Activated T-cell treated with anti-CD3 and anti-CD28 coated beads, Interleukin-2, amount 50 U/mL, for 72 hours (primary cell): ENCODE measurements around the gene ELK3. TPM values are rescaled to one million over a fixed set of nuclear protein-coding genes. Genes with fewer than 3 reads are reported as not detected.
A peak's percentile ranks its signal among the peaks of the same experiment; 100 is the strongest.

Source experiments
- ATAC-seq, 2 donors: fragments of 150-1000 bp; cut with Tn5 transposase; replicated peaks in 1 of 2; 2 replicates each; pipeline ENCODE4 v1.10.0; 2021; ENCODE audit warnings: moderate library complexity in 2 of 2, mild to moderate bottlenecking in 1 of 2
- DNase-seq, 2 donors: peaks; one replicate each; pipeline ENCODE4 v3.0.0; 2021 to 2022; ENCODE audit warnings: mixed read lengths in 1 of 2
- H3K27ac Mint-ChIP-seq: one replicate; pipeline ENCODE4 v1.8.0; 2022; ENCODE audit warnings: mild to moderate bottlenecking, moderate library complexity, mixed read lengths
- H3K27me3 Mint-ChIP-seq: one replicate; pipeline ENCODE4 v1.8.0; 2022; ENCODE audit warnings: low read depth, mixed read lengths
- H3K36me3 Mint-ChIP-seq, 2 donors: one replicate each; pipeline ENCODE4 v1.8.0; 2022; ENCODE audit warnings: mixed read lengths in 2 of 2, mild to moderate bottlenecking in 1 of 2; ENCODE audit not compliant: insufficient read depth in 2 of 2
- H3K4me1 Mint-ChIP-seq: one replicate; pipeline ENCODE4 v1.8.0; 2022; ENCODE audit warnings: low read depth, mixed read lengths
- H3K4me3 Mint-ChIP-seq, 2 donors: one replicate each; pipeline ENCODE4 v1.8.0; 2022; ENCODE audit warnings: mild to moderate bottlenecking in 2 of 2, mixed read lengths in 2 of 2, moderate library complexity in 2 of 2
- H3K9me3 Mint-ChIP-seq, 2 donors: one replicate each; pipeline ENCODE4 v1.8.0; 2022; ENCODE audit warnings: mixed read lengths in 2 of 2
- total RNA-seq, 2 donors: library from RNA; stranded (reverse); gene quantifications; one replicate each; pipeline ENCODE4 v1.2.3, GENCODE V29; 2022

Gene ELK3
- total RNA-seq, 2 donors from 2014 or later = 31.2 to 34.9 TPM

DNA sequence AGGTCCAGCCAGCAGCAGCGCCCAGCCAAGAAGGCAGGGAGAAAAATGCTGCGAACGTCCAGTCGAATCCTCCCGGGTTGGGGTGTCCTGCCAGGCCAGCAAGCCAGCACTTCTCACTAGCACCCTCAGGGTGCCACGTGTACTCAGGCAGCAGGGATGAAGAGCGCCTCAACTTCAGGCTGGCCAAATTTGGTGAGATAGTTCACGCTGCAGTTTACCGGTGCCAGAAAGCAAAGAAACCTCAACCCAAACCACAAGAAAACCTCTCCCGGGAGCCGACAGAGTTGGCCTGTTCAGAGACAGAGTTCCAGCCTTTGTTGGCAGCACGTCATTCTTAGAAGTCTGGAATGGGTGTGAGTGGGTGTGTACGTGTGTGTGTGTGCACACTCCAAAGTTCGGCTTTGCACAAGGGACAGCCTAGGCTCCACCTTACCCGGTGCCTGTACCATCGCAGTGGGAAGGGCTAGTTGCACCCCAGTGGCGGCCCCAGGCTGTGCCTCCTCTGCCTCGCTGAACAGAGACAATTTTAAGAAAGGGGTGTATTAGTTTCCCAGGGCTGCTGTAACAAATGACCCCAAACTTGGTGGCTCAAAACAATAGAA is 42.1 kb downstream of the ELK3 start:
- Mint-ChIP-seq H3K27ac (peak overlapping the region; percentile 59), H3K4me1 (peaks cover 61% of the 10 kb centered on the region), H3K36me3 (peaks cover 4 to 22% of the 10 kb centered on the region in 2 donors), H3K9me3 (no peaks in the 10 kb centered on the region), H3K4me3 (peak overlapping the region; percentile 49 to 64), H3K27me3 (no peaks in the 10 kb centered on the region)
- DNase-seq (no peak), ATAC-seq (peak; percentile 20 to 31)

DNA sequence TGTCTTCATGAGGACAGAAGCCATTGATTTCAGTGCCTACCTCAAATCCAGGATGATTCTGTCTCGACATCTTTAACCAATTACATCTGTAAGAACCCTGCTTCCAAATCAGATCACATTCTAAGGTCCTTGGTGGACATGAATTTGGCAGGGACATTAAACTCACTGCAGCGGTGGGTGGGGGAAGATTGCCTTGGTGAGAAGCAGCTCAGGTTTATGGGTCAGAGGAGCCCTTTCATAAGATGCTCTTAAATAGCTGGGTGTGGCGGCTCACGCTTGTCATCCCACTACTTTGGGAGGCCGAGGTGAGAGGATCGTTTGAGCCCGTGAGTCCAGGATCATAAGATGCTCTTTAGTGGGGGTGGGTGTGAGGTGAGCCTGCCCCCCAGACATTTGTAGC is 42.9 kb downstream of the ELK3 start:
- Mint-ChIP-seq H3K27ac (peak overlapping the region; percentile 55), H3K36me3 (peaks cover 4 to 19% of the 10 kb centered on the region in 2 donors)

DNA sequence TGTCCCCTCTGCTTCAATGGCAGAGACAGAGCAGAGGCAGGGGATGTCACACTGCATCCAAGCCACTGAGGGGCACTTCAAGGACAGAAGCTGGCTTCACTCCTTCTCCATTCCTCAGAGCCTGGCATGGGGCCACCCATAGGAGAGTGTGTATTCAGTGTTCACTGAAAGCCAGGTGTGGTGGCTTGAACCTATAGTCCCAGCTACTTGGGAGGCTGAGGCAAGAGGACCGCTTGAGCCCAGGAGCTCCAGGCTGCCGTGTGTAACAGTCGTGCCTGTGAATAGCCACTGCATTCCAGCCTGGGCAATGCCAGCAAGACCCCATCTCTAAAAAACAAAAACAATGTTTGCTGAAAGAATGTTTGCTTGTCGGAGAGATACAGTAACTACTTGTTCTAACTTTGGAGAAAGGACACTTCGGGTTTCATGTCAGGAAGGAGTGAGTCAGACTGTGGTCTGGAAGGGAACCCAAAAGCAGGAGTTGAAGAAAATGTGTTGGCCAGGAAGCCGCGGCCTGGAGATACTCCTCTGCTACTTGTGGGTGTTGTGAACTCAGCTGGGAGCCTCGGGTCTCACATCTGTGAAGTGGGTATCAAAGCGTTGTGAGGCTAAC is 43.4 kb downstream of the ELK3 start:
- peaks cover 4 to 19% of the 10 kb centered on the region in 2 donors for H3K36me3 Mint-ChIP-seq
- ATAC-seq = peak; percentile 64 to 69
- H3K9me3 Mint-ChIP-seq = no peaks in the 10 kb centered on the region

More for the DNA sequence above, 42.9 kb downstream of the ELK3 start:
- no peaks in the 10 kb centered on the region for H3K27me3 Mint-ChIP-seq
- no peaks in the 10 kb centered on the region for H3K9me3 Mint-ChIP-seq
- DNase-seq = no peak
- H3K4me3 Mint-ChIP-seq = peak overlapping the region; percentile 15 to 57
- peaks cover 68% of the 10 kb centered on the region for H3K4me1 Mint-ChIP-seq
- ATAC-seq = peak in 1 of 2 donors; percentile 6

DNA sequence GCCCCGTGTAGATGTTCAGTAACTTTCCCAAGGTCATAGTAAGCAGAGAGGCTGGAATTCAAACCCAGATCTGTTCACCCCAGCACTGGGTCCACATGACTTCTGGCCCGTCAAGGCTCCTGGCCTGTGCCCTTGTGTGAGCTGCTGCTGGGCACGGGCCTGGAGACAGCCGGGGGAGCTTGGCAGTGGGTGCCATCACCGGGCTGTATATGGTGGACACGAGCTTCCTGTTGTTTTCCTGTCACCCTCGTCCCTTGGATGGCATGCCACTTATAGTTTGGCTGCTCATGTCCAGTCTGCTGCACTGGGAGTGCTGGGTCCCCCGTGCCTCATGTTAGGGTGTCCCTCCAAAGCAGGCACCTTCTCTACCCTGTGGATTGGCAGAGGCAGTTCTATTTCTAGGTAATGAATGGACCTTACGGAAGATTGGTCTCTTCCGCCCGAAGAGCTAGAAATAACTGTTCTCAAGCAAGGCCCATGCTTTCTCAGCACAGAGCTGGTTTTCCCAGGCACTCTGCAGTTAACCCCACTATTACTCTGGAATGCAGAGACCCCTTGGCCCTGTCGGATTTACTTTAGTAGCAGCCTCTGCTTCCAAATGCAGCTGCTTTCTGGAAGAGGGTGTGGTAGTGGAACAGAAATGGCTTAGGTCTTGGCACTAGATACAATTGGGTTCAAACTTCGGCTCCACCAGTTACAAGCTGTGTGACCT is 44.3 kb downstream of the ELK3 start:
- no peaks in the 10 kb centered on the region for H3K27me3 Mint-ChIP-seq
- ATAC-seq (no peak), DNase-seq (no peak)
- peaks cover 81% of the 10 kb centered on the region for H3K4me1 Mint-ChIP-seq
- peaks cover 4 to 19% of the 10 kb centered on the region in 2 donors for H3K36me3 Mint-ChIP-seq
- H3K9me3 Mint-ChIP-seq = no peaks in the 10 kb centered on the region
- peak overlapping the region in 1 of 2 donors; percentile 15 for H3K4me3 Mint-ChIP-seq
- H3K27ac Mint-ChIP-seq = no peak overlapping the region

More for the DNA sequence above, 43.4 kb downstream of the ELK3 start:
- peak overlapping the region; percentile 15 to 57 for H3K4me3 Mint-ChIP-seq
- H3K4me1 Mint-ChIP-seq = peaks cover 73% of the 10 kb centered on the region
- H3K27ac Mint-ChIP-seq = peak overlapping the region; percentile 62
- DNase-seq = peak; percentile 47 to 56
- no peaks in the 10 kb centered on the region for H3K27me3 Mint-ChIP-seq

DNA sequence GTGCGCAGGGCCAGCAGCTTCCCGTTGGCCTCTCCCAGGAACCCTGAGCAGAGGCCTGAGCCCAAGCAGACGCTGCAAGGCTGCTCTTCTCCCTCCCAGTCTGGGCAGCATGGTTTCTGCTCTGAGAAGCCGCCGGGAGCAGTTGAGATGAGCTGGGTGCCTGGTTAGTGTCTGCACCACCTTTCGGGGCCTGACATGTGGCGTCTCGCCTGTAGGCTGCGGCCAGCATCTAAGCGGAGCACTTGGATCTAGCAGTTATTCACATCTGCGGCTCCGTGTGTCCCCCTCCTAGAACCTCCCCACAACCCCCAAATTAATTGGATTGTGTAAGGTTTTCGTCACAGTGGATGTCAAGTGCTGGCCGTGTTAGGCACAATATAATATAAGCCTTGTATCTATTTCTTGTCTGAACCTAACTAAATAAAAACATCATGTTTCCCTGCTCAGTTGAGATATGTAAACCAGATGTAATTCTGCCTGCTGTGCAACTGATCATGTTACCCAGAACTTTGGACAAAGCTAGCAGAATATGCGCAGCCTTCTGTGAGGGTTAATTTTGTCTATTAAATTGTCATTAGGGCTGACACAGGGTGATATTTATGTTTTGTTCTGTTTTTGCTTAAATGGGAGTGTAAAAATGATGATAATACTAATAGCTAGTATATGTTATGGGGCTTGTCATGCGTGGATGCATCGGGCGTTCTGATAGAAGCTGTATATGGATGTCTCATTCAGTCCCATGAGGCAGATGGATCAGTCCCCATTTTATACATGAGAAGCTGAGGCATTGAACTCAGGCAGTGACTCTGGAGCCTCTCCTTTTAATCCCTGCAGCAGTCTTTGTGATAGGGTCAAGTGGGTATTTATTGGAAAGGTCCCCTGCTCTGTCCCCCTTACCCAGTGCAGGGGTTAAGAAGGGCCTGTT is 45.8 kb downstream of the ELK3 start:
- ATAC-seq = no peak
- no peak for DNase-seq
- no peak overlapping the region for H3K4me3 Mint-ChIP-seq
- no peaks in the 10 kb centered on the region for H3K9me3 Mint-ChIP-seq
- peak overlapping the region; percentile 58 for H3K27ac Mint-ChIP-seq
- H3K27me3 Mint-ChIP-seq = no peaks in the 10 kb centered on the region
- peaks cover 4 to 16% of the 10 kb centered on the region in 2 donors for H3K36me3 Mint-ChIP-seq
- H3K4me1 Mint-ChIP-seq = peaks cover 74% of the 10 kb centered on the region

DNA sequence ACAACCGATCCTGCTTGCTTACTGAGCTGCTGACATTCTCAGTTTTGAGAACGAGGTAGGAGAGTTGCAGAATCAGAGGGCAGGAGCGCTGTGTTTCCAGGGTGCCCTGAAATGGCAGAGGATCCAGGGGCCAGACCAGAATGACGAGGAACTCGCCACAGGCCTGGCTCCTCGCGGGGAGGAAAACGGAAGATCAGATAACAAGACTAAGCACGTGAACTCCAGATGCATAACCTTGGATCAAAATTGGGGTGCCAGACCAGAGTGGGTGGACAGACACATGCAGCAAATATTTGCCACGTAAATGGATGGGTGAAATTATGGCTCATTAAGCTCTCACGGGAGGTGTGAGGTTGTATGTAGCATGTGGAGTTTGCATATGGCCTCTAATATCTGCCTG is 46.5 kb downstream of the ELK3 start:
- Mint-ChIP-seq H3K4me1 (peaks cover 67% of the 10 kb centered on the region), H3K9me3 (no peaks in the 10 kb centered on the region), H3K27me3 (no peaks in the 10 kb centered on the region), H3K4me3 (no peak overlapping the region), H3K27ac (peak overlapping the region; percentile 58), H3K36me3 (peaks cover 4 to 11% of the 10 kb centered on the region in 2 donors)
- DNase-seq = no peak
- ATAC-seq = no peak

DNA sequence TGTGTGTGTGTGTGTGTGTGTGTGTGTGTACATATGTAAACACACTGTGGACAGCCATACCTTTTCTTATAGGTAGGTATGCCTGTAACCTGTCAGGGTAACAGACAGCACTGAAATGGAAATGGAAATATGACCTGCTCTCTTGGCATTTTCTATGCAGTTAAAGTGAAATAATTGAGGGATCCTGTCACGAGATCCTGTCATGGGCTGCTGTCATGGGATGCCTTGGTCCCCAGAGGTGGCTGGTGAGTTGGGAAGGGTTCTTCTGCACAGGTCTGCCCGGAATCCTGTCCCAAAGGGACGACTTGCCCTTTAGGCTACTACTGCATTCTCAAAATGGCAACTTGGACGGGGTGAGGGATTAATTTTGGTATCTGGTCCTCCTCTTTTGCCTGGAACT is 47.3 kb downstream of the ELK3 start:
- Mint-ChIP-seq H3K36me3 (peaks cover 2 to 6% of the 10 kb centered on the region in 2 donors), H3K4me1 (peaks cover 61% of the 10 kb centered on the region), H3K27ac (peak overlapping the region; percentile 83), H3K27me3 (no peaks in the 10 kb centered on the region), H3K9me3 (no peaks in the 10 kb centered on the region), H3K4me3 (peak overlapping the region in 1 of 2 donors; percentile 74)
- DNase-seq (no peak), ATAC-seq (no peak)

DNA sequence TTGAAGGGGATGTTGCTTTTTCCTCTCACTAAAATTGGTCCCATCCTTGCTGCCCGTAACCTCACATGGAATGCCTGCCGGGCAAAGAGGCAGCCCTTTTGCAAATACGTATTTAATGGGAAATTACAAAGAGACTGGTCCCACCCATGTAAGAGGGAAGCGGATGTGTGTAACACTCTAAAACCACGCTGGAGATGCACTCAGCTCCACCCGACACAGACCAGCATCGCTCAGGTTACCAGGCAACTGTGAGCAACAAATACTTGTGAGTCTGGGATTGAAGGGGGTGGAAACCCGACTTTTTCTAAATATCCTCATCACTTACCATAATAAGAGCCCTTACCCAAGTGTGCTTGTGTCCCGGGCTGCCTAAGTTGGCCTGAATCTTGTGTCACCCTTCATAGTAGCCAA is 47.7 kb downstream of the ELK3 start:
- H3K4me1 Mint-ChIP-seq = peaks cover 61% of the 10 kb centered on the region
- peaks cover 1 to 8% of the 10 kb centered on the region in 2 donors for H3K36me3 Mint-ChIP-seq
- ATAC-seq (peak; percentile 59 to 88), DNase-seq (peak; percentile 31 to 50)
- peak overlapping the region in 1 of 2 donors; percentile 74 for H3K4me3 Mint-ChIP-seq
- H3K27ac Mint-ChIP-seq = peak overlapping the region; percentile 83
- H3K27me3 Mint-ChIP-seq = no peaks in the 10 kb centered on the region
- H3K9me3 Mint-ChIP-seq = no peaks in the 10 kb centered on the region

DNA sequence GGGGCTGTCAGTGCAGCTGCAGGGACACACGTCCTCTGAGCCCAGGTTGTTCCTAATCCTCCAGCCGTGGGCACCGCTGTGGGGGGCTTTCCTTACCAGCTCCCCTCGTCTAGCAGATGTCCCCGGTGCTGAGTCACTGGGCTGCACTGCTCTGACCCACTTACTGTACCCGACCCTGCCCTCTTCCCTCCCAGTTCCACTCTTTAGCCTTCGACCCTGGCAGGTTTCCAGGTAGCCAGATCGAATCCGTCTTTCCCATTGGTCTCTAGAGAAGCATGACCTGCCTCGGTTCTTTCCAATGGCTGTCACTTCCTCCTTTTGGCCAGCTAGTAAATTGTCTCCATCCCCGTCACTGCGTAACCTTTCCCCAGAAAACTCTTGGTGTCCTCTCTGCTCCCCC is 48.4 kb downstream of the ELK3 start:
- no peak for ATAC-seq
- peaks cover 61% of the 10 kb centered on the region for H3K4me1 Mint-ChIP-seq
- DNase-seq = no peak
- no peaks in the 10 kb centered on the region for H3K27me3 Mint-ChIP-seq
- no peak overlapping the region for H3K27ac Mint-ChIP-seq
- H3K36me3 Mint-ChIP-seq = peaks cover 2 to 11% of the 10 kb centered on the region in 2 donors
- H3K9me3 Mint-ChIP-seq = no peaks in the 10 kb centered on the region
- H3K4me3 Mint-ChIP-seq = no peak overlapping the region

DNA sequence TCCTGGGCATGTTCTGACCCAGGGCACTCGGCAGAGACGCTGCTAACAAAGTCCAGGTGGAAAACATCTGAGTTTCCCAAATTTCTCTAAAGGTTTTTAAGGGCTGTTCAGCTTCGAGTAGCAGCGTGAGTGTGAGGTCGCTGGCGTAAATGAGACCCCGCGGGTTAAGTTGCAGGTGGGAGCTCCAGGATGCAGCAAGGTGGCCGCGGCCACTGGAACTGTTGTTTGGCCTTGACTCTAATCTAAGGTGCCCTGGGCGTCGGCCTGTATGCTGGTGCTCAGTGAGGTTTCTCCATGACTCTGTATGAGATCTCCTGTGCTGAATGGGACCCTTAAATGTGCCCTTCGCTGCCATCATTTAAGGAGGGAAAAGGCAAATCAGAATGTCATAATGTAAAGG is 50.7 kb downstream of the ELK3 start:
- Mint-ChIP-seq H3K27me3 (no peaks in the 10 kb centered on the region), H3K27ac (no peak overlapping the region), H3K9me3 (no peaks in the 10 kb centered on the region), H3K36me3 (peaks cover 6 to 13% of the 10 kb centered on the region in 2 donors), H3K4me1 (peaks cover 59% of the 10 kb centered on the region), H3K4me3 (no peak overlapping the region)
- DNase-seq (no peak), ATAC-seq (no peak)

DNA sequence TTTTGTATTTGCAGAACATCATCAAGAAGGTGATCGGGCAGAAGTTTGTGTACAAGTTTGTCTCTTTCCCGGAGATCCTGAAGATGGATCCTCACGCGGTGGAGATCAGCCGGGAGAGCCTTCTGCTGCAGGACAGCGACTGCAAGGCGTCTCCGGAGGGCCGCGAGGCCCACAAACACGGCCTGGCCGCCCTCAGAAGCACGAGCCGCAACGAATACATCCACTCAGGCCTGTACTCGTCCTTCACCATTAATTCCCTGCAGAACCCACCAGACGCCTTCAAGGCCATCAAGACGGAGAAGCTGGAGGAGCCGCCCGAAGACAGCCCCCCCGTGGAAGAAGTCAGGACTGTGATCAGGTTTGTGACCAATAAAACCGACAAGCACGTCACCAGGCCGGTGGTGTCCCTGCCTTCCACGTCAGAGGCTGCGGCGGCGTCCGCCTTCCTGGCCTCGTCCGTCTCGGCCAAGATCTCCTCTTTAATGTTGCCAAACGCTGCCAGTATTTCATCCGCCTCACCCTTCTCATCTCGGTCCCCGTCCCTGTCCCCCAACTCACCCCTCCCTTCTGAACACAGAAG is 52.8 kb downstream of the ELK3 start:
- H3K27me3 Mint-ChIP-seq = no peaks in the 10 kb centered on the region
- no peaks in the 10 kb centered on the region for H3K9me3 Mint-ChIP-seq
- H3K27ac Mint-ChIP-seq = peak overlapping the region; percentile 10
- no peak overlapping the region for H3K4me3 Mint-ChIP-seq
- DNase-seq (no peak), ATAC-seq (no peak)
- H3K4me1 Mint-ChIP-seq = peaks cover 56% of the 10 kb centered on the region
- peaks cover 10 to 23% of the 10 kb centered on the region in 2 donors for H3K36me3 Mint-ChIP-seq

DNA sequence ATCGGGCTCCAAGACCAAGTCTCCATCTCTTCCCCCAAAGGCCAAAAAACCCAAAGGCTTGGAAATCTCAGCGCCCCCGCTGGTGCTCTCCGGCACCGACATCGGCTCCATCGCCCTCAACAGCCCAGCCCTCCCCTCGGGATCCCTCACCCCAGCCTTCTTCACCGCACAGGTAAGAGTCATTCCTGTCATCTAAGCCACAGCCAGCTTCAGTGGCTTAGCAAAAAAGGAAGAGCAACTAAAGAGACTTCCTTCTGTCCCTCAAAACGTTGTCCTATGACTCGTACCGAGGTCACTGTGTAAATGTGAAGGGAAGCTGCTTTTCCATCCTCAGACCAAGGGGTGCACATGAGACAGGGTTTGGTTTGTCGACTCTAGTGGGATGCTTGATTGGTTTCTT is 53.4 kb downstream of the ELK3 start:
- Mint-ChIP-seq H3K4me1 (peaks cover 51% of the 10 kb centered on the region), H3K9me3 (no peaks in the 10 kb centered on the region), H3K4me3 (no peak overlapping the region), H3K27me3 (no peaks in the 10 kb centered on the region), H3K27ac (peak overlapping the region; percentile 32), H3K36me3 (peaks cover 12 to 27% of the 10 kb centered on the region in 2 donors)
- ATAC-seq = peak; percentile 53 to 61
- DNase-seq = peak in 1 of 2 donors; percentile 22
